NT2/D1 (cell line): ENCODE data around the gene ENPEP.

Experiments
- DNase-seq: peaks from one replicate; pipeline ENCODE4 v3.0.0-alpha.2; 2011; ENCODE audit warnings: low read depth, low spot score
- H3K27me3 ChIP-seq: 2 replicates; pipeline ENCODE4 v1.6.0; 2011; ENCODE audit warnings: mild to moderate bottlenecking; ENCODE audit not compliant: insufficient read length, insufficient read depth
- H3K36me3 ChIP-seq: 2 replicates; pipeline ENCODE4 v1.6.1; 2011; ENCODE audit warnings: mild to moderate bottlenecking, low read length, mixed read lengths; ENCODE audit not compliant: insufficient read depth, insufficient read length
- H3K4me1 ChIP-seq: 2 replicates; pipeline ENCODE4 v1.5.1; 2011; ENCODE audit not compliant: insufficient read depth, insufficient read length
- H3K4me3 ChIP-seq: 2 replicates; pipeline ENCODE4 v1.5.1; 2011; ENCODE audit warnings: low read depth; ENCODE audit not compliant: insufficient read length
- H3K9ac ChIP-seq: 2 replicates; pipeline ENCODE4 v1.6.0; 2011; ENCODE audit warnings: low read depth; ENCODE audit not compliant: insufficient read length
- H3K9me3 ChIP-seq: 2 replicates; pipeline ENCODE4 v1.5.1; 2011; ENCODE audit warnings: mild to moderate bottlenecking, low read length; ENCODE audit not compliant: insufficient read depth
- SUZ12 ChIP-seq: IDR thresholded peaks from 2 replicates; pipeline ENCODE4 v1.6.1; 2011; ENCODE audit not compliant: insufficient read length, insufficient read depth; ENCODE audit errors: extremely low read depth
- YY1 ChIP-seq: IDR thresholded peaks from 2 replicates; pipeline ENCODE4 v1.6.1; 2011; ENCODE audit not compliant: insufficient read length, insufficient read depth
- ZNF274 ChIP-seq: IDR thresholded peaks from 2 replicates; pipeline ENCODE4 v1.6.1; 2011; ENCODE audit warnings: mild to moderate bottlenecking, low read depth, low read length

ENPEP gene

DNA sequence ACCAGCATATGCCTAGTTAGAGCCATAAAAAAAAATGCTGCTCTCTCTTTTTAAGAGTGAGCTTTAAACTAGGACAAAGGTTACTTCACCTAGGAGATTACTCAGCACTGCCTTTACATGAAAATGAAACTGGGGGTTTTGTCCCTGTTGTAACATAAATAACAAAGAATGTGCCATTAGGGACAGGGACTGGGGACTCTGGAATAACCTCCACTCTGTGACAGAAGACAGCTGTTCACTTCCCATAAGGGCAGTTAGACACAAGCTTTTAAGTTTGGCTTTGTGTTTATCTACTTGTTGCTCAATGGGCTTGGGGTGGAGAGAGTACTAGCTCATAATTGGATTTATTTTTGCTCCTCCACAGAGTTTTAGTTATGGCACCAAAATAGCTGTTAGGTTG, 11.9 kb downstream of the ENPEP start:
- Histone ChIP-seq H3K9me3 (no peaks in the 10 kb centered on the region), H3K4me3 (no peak overlapping the region)
- peak; percentile 49 for DNase-seq

DNA sequence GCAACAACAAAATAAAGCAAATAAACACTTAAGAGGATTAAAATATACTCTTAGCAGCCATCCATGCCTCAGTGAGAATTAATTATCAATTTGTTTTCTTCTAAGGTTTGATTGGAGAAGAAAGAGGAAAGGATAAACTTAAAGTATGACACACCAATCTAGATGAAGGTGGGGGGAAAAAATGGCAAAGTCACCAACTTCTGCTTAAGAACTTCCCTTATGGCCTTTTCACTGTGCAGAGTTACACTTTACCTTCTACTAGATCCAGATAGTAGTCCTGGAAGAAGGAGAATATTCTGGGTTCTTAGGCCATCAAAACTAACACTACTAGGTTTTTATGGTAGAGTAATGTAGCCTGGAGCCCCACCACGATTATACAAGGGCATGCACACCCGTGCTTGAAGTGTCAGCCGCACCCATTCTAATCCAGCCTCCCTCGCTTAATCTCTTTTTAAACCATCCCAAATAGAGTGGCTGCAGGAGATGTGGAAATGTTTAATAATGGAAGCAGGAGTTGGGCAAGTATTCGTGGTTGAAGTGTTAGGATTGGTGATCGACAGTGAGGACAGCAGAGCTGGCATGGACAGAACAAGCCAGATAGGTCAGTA, 14.1 kb downstream of the ENPEP start:
- Histone ChIP-seq H3K4me1 (no peaks in the 10 kb centered on the region), H3K9ac (no peak overlapping the region), H3K36me3 (no peaks in the 10 kb centered on the region), H3K4me3 (no peak overlapping the region), H3K27me3 (no peaks in the 10 kb centered on the region), H3K9me3 (no peaks in the 10 kb centered on the region)
- no peak for DNase-seq
- TF ChIP-seq SUZ12 (no peak), ZNF274 (no peak), YY1 (no peak)

More for the DNA sequence above, 11.9 kb downstream of the ENPEP start:
- Histone ChIP-seq H3K9ac (no peak overlapping the region), H3K27me3 (no peaks in the 10 kb centered on the region), H3K36me3 (no peaks in the 10 kb centered on the region), H3K4me1 (no peaks in the 10 kb centered on the region)
- no peak for TF ChIP-seq SUZ12
- TF ChIP-seq YY1 = no peak
- TF ChIP-seq ZNF274 = no peak

DNA sequence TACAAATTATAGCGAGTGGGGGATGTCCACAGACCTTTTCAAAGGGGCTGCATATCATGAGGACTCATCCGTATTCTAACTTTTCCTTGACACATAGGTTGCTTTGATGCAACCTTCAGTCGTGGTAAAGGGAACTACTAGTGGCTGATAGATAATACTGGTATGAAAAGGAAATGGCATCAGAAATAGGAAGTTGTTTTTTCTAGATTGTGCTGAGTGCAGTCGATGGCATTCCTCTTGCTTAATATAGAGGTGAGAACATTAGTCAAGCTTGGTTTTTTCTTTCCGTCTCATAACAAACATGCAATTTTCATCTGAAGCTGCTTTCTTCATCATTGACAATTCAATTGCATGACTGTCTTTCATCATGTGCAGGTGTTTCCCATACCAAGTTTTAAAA, 16.6 kb downstream of the ENPEP start:
- H3K9ac ChIP-seq = no peak overlapping the region
- H3K27me3 ChIP-seq = no peaks in the 10 kb centered on the region
- TF ChIP-seq YY1 = no peak
- no peak for TF ChIP-seq SUZ12
- no peak for TF ChIP-seq ZNF274
- DNase-seq = no peak
- H3K9me3 ChIP-seq = no peaks in the 10 kb centered on the region
- H3K4me1 ChIP-seq = no peaks in the 10 kb centered on the region
- H3K4me3 ChIP-seq = no peak overlapping the region
- H3K36me3 ChIP-seq = no peaks in the 10 kb centered on the region

GRCh38 chr4:110493520-110493919, 17.6 kb downstream of the ENPEP start:
- DNase-seq = no peak
- Histone ChIP-seq H3K4me1 (no peaks in the 10 kb centered on the region), H3K27me3 (no peaks in the 10 kb centered on the region), H3K36me3 (no peaks in the 10 kb centered on the region), H3K9ac (no peak overlapping the region), H3K9me3 (no peaks in the 10 kb centered on the region), H3K4me3 (no peak overlapping the region)
- TF ChIP-seq ZNF274 (no peak), YY1 (no peak), SUZ12 (no peak)

DNA sequence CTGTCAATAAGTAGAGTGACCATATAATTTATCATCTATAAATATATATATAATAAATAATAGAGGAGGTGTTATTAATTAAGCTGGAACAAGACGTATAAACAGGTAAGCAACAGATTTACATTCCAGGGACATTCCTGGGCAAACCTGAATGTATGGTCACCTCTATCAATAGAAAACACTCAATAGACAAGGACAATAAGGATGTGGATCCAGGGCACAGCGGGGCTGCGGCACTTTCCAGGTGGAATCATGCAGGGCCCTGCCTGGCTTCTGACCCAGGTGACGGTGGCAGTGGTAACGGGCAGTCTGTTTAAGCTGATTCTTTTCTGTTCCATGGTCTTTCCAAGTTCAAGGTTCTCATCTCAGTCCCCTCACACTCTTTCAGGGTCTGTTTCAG, 22.5 kb downstream of the ENPEP start:
- Histone ChIP-seq H3K27me3 (no peaks in the 10 kb centered on the region), H3K4me1 (no peaks in the 10 kb centered on the region), H3K9me3 (no peaks in the 10 kb centered on the region), H3K36me3 (no peaks in the 10 kb centered on the region), H3K9ac (no peak overlapping the region), H3K4me3 (no peak overlapping the region)
- TF ChIP-seq YY1 (no peak), ZNF274 (no peak), SUZ12 (no peak)
- DNase-seq = no peak

- no peak overlapping the region for H3K4me3 ChIP-seq
- no peak overlapping the region for H3K9ac ChIP-seq
- H3K9me3 ChIP-seq = no peaks in the 10 kb centered on the region
These were observed 23.2 kb downstream of the ENPEP start for GRCh38 chr4:110499126-110499525.

GRCh38 chr4:110501826-110502225, 25.9 kb downstream of the ENPEP start:
- H3K36me3 ChIP-seq = no peaks in the 10 kb centered on the region
- no peak overlapping the region for H3K9ac ChIP-seq
- DNase-seq = no peak
- no peak overlapping the region for H3K4me3 ChIP-seq
- H3K9me3 ChIP-seq = no peaks in the 10 kb centered on the region
- no peak for TF ChIP-seq SUZ12
- no peak for TF ChIP-seq ZNF274
- H3K27me3 ChIP-seq = no peaks in the 10 kb centered on the region
- no peaks in the 10 kb centered on the region for H3K4me1 ChIP-seq

More at GRCh38 chr4:110499126-110499525, 23.2 kb downstream of the ENPEP start:
- no peak for DNase-seq
- Histone ChIP-seq H3K36me3 (no peaks in the 10 kb centered on the region), H3K27me3 (no peaks in the 10 kb centered on the region), H3K4me1 (no peaks in the 10 kb centered on the region)
- TF ChIP-seq SUZ12 (no peak), ZNF274 (no peak), YY1 (no peak)
